Kidney epithelial cell (primary cell): ENCODE results near the gene NKG7. TPM values are rescaled to one million over a fixed set of nuclear protein-coding genes. Genes with fewer than 3 reads are reported as not detected.

Experiments used
- DNase-seq: peaks from one replicate; pipeline ENCODE4 v3.0.0-alpha.2; 2010; ENCODE audit warnings: low read depth
- H3K27me3 ChIP-seq: 2 replicates; pipeline ENCODE4 v1.6.0; 2011; ENCODE audit warnings: low read length; ENCODE audit not compliant: control insufficient read depth, insufficient read depth
- H3K36me3 ChIP-seq: 2 replicates; pipeline ENCODE4 v1.5.1; 2011; ENCODE audit warnings: low read length; ENCODE audit not compliant: control insufficient read depth, insufficient read depth
- H3K4me3 ChIP-seq: 2 replicates; pipeline ENCODE4 v1.5.1; 2011; ENCODE audit warnings: low read depth, mild to moderate bottlenecking, control low read depth, low read length
- CTCF ChIP-seq: IDR thresholded peaks from 2 replicates; pipeline ENCODE4 v1.5.1; 2011; ENCODE audit warnings: mild to moderate bottlenecking, moderate library complexity, low read length, control low read depth, inconsistent platforms; ENCODE audit not compliant: insufficient read depth, poor library complexity, severe bottlenecking
- total RNA-seq: library from RNA; depleted of rRNA; stranded (reverse); fragments of >200 nt; gene quantifications from 2 replicates; pipeline ENCODE4 v1.2.3, GENCODE V29; 2015

The NKG7 gene
- total RNA-seq, 1 donor from 2014 or later: not detected

GRCh38 chr19:51337861-51338562 lies 34.4 kb downstream of the NKG7 start:
- Histone ChIP-seq H3K36me3 (no peaks in the 10 kb centered on the region), H3K27me3 (peaks cover 14% of the 10 kb centered on the region), H3K4me3 (no peak overlapping the region)
- no peak for DNase-seq
- no peak for TF ChIP-seq CTCF

GRCh38 chr19:51337141-51337860 lies 35.2 kb downstream of the NKG7 start:
- no peaks in the 10 kb centered on the region for H3K36me3 ChIP-seq
- H3K4me3 ChIP-seq: no peak overlapping the region
- no peak for DNase-seq
- H3K27me3 ChIP-seq: peaks cover 14% of the 10 kb centered on the region
- TF ChIP-seq CTCF: no peak

- H3K27me3 ChIP-seq: no peaks in the 10 kb centered on the region
- DNase-seq: no peak
- no peak overlapping the region for H3K4me3 ChIP-seq
- no peaks in the 10 kb centered on the region for H3K36me3 ChIP-seq
- TF ChIP-seq CTCF: no peak
These were observed 38.5 kb downstream of the NKG7 start for GRCh38 chr19:51333836-51334460.

GRCh38 chr19:51331716-51332115 lies 40.7 kb downstream of the NKG7 start:
- no peak for DNase-seq
- no peak overlapping the region for H3K4me3 ChIP-seq
- peaks cover 15% of the 10 kb centered on the region for H3K27me3 ChIP-seq
- TF ChIP-seq CTCF: no peak
- H3K36me3 ChIP-seq: no peaks in the 10 kb centered on the region

- H3K27me3 ChIP-seq: peaks cover 17% of the 10 kb centered on the region
- H3K36me3 ChIP-seq: no peaks in the 10 kb centered on the region
- no peak overlapping the region for H3K4me3 ChIP-seq
- no peak for DNase-seq
- TF ChIP-seq CTCF: no peak
These were observed 41.3 kb downstream of the NKG7 start for GRCh38 chr19:51331193-51331592.
